ENCODE results near the gene CXCR4.
A peak's percentile ranks its signal among the peaks of the same experiment; 100 is the strongest.

CXCR4 gene

DNA sequence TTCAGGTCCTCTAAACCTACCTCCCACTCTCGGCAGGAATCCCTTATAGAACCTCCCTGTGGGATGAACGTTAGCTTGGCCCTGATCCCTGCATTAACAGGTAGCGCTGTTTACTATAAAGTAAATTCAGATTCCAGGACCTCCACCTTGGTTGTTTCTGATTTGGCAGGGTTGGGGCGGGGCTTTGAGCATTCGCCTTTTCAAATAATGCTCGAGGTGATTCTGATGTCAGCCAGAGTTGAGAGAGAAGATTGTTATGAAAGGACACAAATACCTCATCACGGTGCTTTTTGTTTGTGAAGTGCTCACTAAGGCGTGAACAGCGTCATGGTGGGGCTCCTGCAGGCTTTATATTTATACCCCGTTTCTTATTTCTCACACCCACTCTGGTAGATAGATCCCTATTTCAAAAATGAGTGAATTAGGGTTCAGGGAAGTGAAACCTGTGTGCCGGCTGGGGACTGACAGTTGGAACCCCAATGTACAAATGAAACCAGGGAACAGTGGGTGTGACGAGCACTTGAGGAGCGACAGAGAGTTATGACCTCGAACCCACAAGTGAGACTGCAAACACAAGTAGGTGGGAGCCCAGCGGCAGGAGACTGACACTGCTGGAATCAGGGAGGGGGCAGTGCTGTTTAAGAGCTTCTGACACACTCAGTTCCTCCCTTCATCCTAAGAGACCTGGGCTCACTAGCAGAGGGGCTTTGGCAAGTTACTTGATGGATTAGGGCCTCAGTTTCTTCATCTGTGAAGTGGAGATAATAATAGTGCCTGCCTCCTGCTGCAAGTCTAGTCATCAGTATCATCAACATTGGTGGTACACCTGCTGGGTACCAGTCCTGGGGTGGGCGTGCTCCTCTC, 14.2 kb upstream of the CXCR4 start:
- DNase-seq: peak in 1 of 51 donors; percentile 20

DNA sequence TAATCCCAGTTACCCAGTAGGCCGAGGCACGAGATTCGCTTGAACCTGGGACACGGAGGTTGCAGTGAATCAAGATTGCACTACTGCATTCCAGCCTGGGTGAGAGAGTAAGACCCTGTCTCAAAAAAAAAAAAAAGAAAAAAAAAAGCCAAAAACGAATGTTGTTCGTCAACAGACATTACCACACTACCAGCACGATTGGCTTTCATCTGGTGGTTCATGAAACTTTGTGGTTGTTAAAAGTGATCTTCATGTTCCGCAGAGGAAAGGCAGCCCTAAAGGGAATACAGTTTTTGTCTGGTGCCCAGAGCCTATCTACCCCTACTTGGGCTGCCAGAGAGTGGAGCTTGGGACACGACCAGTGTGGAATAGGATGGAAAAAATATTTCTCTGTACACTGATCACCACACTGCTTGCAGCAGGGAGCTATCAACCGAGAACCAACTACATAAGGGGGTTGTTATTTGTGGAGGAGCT, 13.6 kb upstream of the CXCR4 start:
- DNase-seq: no peak

DNA sequence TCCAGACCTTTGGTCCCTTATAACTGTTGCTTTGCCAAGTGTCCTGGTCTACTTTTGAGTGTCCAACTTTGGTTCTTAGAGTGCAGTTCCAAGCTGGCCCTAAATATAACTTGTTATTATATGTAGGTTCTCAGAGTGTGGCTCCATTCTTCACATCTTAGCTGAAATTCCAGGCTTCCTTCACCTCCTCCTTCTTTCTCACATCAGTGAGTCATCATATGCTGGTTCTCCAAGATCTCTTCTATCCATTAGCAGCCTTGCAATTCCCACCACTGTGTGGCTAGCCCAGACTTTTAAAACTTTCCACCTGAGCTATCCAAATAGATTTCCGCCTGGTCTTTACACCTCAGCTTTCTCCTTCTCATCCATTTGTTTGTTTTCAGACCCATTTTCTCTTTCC, 12.6 kb upstream of the CXCR4 start:
- no peak for DNase-seq

DNA sequence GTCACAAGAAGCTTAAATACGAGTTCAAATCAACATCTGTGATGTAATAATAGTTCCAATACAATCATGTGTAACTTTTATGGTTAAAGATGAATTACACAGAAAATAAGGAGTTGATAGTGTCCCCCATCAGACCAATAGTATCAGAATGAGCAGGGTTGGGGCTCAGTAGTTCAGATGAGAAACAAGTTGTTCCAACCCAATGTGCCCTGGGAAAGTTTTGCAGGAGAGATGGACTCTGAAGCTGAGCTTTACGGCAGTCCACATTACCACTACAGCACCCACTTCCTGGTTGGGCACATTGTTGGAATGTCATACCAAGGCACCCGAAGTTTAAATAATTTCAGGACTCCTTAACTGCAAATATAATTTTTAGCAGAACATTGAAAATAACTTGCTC, 12.1 kb upstream of the CXCR4 start:
- no peak for DNase-seq

DNA sequence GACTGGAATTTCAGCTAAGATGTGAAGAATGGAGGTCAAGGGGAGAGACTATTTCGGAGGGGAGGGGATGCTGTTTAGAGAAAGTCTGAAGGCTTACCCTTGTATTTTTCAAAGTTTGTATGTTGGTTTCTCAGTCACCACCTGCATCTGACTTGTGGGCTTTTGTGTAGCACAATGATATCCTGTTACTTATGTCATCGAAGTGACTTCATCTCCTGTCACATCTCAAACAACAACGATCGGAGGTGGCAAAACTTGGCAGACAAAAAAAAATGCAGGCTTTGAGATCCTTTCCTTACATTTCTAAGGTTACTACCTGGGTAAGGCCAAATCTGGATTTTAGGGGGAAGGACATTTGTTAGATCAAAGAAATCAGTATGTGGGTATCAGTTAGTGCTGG, 11.7 kb upstream of the CXCR4 start:
- no peak for DNase-seq

DNA sequence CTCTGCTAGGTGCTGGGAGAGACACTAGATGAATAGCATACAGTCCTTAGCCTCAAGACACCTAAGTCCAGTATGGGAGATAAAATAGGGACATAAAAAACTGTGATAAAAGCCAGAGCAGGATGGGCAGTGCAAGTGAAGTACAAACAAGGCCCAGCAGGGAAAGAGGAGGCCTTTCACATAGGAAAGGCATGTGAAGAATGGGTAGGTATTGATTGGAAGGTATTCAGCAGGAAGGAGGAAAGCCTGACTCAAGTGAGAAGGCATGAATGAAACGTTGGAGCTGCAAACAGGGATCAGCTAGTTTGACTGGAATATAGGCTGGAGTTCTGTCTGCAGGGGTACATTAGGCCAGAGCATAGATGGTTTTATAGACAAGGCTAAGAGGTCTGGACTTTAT, 11.0 kb upstream of the CXCR4 start:
- no peak for DNase-seq

DNA sequence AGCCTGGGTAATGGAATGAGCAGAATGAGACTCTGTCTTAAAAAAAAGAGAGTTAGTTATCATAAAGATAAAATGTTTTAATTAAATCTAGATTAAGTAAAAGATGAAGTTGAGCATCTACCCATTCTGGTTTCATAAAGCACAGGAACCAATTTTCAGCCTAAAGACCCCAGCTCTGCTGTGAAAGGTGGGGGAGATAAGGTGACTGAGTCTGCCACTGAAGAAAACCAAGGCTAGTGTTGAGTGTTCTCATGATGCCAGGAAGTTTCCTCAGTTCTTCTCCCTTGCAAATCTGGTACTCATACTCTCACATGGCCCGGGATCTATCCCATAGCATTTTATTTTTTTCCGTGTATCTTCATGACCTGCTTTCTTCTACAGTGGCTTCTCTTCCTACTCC, 10.4 kb upstream of the CXCR4 start:
- no peak for DNase-seq

DNA sequence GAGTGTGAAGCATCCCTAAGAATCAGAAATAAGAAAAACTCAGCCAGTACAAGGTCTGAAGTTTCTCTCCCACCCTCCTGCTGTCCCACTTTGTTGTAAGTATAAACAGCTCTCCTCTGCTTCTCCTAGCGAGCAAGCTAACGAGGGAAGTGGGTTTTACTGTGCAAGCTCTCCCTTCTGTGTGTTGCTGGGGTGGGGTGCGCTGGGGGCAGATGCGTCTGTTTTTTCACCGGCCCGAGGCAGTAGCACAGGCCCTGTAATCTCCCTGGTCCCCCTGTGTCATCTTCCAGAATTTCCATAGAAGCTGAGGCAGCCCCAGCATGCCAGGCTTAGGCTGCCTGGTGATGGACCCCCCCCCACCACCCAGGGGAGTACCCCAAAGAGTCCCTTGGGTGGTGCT, 9.4 kb upstream of the CXCR4 start:
- no peak for DNase-seq

DNA sequence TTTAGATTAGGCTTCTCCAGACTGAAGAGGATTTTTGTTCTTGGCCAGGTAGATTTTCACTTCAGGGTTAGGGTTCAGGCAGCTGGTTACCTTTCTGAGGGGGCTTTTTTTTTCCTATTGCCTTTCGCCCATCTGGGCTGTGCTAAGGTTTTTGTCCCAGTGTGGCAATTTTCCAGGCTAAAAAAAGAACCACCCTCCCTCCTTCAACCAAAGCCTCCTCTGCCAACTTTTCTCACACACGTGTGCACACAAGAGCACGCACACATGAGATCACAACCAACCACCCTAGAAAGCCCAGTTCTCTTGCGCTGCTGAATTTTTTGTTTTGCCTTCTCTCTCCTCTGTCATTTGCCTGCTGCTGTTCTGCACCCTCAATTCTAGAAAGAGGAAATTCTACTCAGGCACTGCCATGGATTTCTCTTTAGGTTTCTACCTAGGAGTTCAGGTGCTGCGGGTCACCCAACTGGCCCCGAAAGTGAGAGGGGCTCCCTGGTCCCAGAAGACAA, 8.5 kb upstream of the CXCR4 start:
- no peak for DNase-seq

DNA sequence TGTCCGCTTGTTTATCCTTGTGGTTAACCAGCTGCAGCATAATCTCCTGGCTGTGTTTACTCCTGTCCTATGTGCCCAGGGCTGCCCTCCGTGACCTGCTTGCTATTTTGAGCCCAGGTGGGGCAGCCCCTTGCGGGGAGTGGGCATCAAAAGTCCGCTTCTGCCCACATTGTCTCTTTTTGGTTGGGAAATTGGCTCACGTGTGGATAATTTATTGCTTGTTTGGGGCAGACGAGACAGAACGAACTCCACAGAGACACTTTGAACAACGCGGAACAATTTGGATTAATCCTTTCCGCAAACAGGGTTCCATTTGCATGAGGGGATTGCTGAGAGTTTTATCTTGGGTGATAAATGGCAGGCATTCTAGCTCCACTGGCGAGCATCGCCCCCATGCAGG, 8.1 kb upstream of the CXCR4 start:
- no peak for DNase-seq

DNA sequence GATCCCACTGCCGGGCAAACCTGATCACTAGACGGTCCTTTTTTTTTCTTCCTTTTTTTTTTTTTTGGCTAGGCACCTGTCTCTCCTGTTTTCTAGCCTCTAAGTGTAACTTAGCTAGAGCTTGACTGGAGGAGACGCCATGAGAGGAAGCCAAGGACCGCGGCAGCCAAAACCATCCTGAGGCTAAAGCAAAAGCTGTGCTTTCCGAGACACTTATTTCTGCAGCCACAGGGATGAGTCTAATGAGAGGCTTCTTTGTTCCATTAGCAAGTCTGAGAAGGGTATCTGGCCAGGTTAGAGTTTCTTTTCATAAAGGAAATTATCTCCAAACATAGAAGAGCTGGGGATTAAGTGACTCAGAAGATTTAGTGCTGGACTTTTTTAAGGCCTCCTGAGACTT, 7.3 kb upstream of the CXCR4 start:
- DNase-seq: peak in 1 of 51 donors; percentile 10

DNA sequence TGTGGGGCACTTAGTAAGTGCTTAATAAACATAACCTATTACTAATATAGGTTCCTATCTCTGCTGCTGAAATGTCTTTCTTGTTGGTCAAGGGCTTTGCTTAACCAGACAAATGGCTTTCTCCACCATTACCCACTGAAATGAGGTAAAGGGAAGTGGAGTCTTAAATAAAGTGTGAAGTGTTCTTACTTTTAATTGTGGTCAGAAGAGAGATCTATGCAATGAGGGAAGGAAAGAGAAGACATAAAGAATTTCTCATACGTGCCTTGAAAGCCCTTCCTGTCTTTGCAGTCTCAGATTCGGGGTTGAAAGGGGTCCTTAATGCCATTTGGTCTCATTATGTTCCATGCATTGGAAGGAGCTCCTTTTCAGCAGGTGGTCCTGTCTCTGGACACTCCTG, 6.9 kb upstream of the CXCR4 start:
- DNase-seq: no peak

DNA sequence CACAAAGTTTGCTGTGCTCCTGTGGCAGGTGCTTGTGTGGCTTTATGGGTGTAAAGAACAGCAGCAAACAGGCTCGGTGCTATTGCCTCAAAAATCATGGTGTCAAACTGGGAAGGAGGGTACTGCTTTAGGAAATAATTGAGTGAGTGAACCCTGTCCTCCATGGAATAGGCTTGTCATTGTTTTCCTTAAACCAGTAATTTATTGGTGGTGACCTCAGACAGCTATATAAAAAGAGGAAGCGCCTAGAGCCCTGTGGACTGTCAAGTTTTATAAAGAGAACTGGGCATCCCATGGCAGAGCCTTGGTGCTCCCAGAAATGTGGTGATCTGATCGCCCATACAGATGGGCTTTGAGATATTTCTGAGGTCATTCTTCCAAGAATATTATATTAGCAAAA, 4.7 kb upstream of the CXCR4 start:
- no peak for DNase-seq

DNA sequence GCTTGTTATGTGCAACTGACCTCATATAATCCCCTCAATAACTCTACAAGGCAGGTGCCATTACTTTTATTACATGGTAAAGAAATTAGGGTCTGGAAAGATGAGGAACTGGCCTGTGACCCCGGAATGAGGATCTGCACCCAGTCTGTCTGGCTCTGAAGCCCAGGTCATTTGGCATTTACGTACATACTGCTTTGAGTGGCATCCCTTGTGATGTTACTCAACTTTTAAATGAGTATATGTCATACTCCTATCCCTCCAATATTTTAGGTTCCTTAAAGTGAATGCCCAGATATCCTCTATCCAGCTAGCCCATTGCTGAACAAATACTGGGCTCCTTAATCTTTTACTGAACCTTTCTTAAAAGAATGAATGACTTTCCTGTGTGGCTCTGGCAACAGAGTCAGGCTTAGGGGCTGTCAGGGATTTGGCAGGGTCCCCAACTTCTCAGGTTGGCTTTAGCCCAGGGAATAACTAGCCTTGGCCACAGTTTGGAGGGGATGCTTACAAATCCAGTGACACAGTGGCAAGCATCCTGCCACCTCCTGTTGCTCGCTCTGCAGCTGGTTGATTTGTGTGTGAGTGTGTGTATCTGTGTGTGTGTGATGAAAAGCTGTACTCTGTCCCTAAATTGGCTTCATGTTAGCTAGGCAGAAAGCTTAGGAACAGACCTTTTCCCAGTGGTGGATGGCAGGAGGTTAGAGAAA, 3.4 kb upstream of the CXCR4 start:
- peak in 21 of 51 donors; percentile 6 to 54 (median 31) for DNase-seq

DNA sequence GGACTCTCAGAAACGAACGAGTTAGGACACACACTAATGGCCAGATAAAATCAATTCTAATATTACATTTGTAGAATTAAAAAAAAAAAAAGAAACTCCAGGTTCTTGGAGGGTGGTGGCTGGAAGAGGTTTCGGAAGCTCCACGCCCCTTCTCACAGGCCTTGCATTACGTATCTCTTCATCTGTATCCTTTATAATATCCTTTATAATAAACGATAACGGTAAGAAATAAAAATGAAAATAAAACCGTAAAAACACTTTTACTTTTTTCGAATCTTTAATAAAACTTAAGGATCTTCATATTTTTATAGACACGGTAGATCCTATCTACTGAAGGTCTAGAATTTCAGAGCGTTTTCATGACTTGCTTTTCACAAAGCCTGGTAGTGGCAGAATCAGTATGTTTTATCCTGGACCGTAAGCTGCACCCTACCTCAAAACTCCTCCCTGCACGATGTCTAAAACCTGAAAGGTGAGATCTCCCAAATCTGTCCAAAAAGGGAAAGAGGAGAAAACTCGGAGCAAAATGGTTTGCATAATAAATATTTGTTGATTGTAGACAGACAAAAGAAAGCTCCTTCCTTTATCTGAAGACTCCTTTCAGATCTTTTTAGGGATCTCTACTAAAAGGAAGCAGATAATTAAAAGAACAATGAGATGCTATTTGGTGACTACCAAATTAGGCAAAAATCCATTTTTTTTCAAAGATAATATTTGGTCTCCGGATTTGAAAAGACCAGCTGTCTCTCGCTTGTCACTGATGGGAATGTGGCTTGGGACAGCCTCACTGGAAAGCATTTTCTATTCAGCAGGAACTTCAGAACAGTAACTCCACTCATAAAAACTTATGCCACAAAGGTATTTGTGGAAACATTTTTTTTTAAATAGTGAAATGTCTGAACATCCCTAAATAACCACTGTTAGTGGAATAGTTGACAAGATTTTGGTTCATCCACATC, 2.0 kb upstream of the CXCR4 start:
- no peak for DNase-seq

DNA sequence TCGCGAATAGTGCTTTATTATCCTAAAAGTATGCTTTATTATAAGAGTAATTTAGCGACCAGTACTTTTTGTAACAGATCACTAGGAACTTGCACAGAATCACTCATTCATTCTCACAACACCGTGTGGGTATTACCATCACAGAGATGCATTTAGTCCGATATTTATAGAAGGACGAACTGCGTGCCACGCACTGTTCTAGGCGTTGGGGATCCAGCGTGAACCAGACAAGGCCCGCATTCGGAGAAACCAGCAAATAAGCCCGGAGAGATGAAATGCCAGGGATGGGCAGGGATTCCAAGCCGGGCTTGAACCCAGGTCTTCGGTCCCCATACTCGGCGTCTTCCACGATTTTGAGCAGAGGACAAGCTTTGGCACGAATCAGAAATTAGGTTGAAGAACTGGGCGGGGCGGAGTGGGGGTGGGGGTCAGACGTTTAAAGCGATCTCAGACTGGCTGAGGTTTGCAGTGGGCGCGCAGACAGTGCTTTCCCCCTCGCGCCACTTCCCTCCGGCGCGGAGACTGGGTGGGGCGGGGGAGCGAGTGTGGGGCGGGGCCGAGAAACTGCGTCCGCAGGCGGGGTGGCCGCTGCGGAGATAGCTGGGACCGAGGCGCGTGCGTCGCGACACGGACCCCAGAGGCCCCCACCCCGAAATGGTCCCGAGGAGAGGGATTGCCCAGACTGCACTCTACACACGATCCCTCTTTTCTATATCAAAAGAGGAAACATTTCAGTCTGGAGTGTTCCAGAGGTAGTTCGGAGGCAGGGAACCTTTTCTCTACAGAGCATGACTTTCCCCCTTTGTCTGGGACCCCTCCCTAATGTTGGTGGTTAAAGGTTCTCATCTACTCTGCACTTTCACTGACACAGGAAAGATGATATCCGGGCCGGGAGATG, 1.1 kb upstream of the CXCR4 start:
- DNase-seq: peak in 17 of 51 donors; percentile 6 to 57 (median 23)

DNA sequence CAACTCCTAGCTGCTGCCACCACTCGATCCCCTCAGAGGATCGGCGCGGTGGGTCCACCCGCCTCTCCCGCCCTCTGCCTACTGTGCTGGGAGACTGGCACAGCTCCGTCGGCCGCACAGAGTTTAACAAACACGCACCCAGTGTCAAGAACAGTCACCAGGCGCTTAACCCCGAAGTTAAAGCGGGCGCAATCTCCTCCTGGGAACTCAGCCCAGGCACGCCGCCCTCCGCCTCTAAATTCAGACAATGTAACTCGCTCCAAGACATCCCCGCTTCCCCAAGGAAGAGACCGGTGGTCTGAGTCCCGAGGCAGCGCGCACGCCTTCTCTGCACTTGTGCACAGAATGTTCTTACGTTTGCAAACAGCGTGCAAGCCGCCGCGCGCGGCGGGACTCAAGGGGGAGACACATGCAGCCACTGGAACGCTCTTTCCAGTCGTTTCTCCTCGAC, 533 bp downstream of the CXCR4 start:
- peak in 34 of 51 donors; percentile 10 to 72 (median 49) for DNase-seq

DNA sequence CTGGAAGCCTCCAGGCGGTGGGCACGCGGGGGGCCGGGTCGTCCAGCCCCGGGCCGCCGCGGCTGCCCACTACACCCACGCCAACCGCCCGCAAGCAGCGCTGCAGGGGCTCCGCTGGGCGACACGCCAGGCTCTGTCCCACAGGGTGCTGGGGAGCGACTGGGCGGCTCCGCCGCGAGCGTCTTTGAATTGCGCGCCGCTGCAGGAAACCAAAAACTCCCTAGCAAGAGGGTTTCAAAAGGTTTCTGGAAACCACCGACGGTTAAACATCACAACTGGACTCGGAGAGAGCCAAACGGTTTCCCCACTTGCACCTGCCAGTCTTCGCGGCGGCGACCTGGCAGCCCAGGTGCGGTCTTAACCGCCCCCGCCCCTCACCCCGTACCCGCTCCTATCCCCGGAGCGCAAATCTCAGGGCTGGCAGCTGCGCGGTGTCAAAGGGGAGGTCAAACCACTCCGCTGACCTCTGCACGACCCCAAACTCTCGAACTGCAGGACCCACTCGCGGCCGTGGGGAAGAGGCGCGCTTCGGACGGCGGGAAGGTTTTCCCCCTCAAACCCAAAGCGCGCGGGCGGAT, 1.0 kb downstream of the CXCR4 start:
- DNase-seq: peak in 8 of 51 donors; percentile 8 to 48 (median 16)

DNA sequence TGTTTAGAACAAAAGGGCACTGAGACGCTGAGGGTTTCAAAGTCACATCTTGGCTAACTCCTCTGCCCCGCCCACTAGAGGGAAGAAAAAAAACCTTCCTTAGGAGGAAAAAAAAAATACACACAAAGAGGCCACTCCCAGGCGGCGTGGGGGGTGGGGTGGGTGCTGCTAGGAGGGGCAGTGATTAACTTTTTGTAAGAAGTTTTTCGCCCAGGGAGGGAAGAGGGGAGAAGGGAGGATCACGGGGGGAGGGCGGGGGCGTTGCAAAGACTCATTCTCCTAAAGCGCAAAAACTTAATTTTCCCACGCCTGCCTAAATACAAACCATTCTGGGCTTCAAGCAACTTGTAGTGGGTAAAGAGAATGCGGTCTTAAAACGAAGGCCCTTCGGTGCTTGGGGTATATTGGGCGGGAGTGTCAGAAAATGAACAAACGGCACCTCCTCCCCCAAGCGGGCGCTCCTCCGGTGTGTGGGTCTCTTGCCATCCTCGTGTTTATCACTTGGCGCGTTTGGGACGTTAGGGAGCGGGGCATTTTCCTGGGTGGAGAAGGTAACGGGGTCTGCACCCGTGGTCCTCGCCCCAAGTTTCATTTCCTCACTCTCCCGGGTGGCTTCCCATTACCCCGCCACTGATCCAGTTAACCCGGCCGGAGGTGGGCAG, 1.7 kb downstream of the CXCR4 start:
- peak in 3 of 51 donors; percentile 2 to 25 (median 18) for DNase-seq

All from hypothalamus (tissue), 51 donors.